H4 (cell line): ENCODE results near the gene SLC26A1. TPM values are rescaled to one million over a fixed set of nuclear protein-coding genes. Genes with fewer than 3 reads are reported as not detected.

Experiments used
- DNase-seq: peaks from one replicate; pipeline ENCODE4 v3.0.0-alpha.2; 2015; ENCODE audit warnings: low spot score
- total RNA-seq: library from RNA; depleted of rRNA; stranded (reverse); fragments of >200 nt; shearing (Covaris generic); gene quantifications from 2 replicates; pipeline ENCODE4 v1.2.3, GENCODE V29; 2014

Gene SLC26A1
- total RNA-seq, 1 experiment from 2014 or later, result not detected

GRCh38 chr4:966266-967112, 26.7 kb downstream of the SLC26A1 start:
- DNase-seq, result no peak

DNA sequence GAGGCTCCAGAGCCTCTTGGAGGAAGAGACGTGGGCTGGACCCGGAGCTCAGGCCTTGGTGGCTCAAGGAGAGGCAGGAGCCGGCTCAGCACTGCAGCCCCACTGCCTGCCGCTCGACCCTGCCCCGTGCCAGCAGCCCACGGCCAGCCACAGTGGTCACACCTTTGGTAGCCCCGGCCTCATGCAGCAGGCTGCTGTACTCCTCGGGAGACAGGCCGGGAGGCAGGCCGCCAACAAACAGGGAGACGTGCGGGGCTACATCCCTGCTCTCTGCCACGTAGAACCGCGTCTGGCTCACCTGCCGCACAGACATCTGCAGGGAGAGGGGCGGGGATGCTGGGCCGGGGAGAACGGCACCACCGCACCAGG, 27.5 kb downstream of the SLC26A1 start:
- no peak for DNase-seq

GRCh38 chr4:965048-965765, 28.0 kb downstream of the SLC26A1 start:
- no peak for DNase-seq

- DNase-seq, result no peak
Observed at GRCh38 chr4:964346-965025, 28.7 kb downstream of the SLC26A1 start.

DNA sequence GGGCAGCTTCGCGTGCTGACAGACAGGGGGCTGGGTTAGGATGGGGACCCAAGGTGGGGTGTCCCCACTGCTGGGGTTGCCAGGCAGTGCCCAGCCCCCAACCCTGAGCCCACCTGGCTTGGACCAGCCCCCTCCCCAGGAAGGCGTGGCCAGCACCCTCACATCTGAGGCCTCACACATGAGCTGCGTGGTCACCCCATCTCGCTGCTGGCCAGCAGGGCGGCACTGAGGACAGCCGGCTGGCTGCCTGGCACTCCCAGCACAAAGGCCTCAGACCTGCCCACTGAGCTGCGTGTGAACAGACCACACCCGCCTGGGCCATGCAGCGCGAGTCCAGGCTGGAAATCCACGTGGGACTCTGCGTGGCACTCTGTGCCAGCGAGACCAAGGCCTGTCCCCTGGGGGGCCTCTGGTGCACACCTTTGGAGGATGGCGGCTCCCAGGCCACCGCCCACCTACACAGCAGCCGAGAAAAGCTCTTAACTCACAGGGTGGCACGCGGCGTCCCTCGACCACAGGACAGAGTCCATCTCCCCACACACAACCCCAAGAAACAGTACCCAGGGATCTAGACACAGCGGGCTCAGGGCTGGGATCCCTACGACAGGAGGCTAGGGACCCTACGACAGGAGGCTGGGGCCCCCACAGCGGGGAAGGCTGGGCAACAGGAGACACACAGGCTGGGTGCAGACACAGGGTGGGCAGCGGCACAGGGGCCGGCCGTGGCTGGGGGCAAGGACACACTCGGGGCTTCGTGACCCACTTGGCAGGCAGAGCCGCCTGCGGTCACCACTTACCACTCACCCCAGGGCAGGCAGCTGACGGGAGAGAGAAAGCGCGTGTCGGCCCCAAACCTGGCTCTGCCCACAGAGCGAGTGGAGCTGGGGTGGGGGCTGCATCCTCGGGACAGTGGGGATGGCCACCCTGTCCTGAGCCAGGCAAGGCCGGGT, 29.7 kb downstream of the SLC26A1 start:
- DNase-seq, result no peak

GRCh38 chr4:962231-963208, 30.7 kb downstream of the SLC26A1 start:
- DNase-seq, result no peak

- no peak for DNase-seq
Observed at GRCh38 chr4:961351-962230, 31.6 kb downstream of the SLC26A1 start.

DNA sequence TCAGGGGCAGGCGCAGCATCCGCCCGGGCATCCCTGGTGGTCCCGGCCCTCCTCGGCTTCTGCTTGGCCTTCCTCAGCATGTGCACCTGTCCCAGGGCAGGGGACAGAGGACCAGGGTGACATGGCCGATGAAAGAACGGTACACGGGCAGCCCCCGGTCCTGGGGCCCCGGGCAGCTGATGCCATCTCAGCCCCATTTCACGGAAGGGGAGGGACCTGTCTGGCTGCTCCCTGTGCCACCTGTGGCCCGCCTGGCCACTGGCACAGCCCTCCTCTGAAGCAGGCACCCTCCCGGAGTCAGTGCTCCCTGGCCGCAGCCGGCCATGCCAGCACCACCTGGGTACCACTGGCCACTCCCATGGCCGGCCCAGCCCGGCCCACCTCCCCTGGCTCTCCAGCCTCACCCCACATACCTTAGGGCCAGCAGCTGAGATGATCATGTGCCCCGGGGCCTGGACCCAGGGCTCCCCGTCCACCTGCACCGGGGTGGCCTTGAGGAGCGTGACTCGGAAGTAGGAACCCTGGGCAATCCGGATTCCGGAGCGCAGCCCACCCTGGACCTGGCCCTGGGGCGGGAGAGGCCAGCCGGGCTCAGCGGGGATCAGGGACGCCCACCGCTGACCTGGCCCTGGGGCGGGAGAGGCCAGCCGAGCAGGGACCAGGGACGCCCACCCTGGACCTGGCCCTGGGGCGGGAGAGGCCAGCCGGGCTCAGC, 32.4 kb downstream of the SLC26A1 start:
- DNase-seq, result no peak

DNA sequence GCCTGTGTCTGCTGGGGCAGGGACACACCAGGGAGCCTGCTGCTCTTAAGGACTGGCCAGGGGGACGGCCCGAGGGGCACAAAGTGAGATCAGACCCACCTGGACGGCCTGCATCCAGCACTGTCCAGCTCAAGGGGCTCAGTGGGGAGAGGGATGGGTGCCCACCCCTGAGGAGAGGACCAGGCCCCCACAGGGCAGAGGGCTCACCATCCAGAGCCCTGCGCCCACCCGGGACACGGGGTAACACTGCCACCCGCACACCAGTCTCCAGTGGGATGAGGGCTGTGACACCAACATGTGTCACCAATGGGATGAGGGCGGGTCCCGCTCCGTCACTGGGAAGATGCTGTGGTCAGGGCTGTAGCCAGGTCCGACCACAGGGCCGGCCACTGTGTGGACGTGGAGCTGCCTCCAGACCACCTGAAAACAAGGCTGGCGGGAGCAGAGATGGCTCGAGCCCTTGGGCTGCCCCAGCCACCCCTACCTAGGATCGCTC, 33.0 kb downstream of the SLC26A1 start:
- DNase-seq, result no peak

DNA sequence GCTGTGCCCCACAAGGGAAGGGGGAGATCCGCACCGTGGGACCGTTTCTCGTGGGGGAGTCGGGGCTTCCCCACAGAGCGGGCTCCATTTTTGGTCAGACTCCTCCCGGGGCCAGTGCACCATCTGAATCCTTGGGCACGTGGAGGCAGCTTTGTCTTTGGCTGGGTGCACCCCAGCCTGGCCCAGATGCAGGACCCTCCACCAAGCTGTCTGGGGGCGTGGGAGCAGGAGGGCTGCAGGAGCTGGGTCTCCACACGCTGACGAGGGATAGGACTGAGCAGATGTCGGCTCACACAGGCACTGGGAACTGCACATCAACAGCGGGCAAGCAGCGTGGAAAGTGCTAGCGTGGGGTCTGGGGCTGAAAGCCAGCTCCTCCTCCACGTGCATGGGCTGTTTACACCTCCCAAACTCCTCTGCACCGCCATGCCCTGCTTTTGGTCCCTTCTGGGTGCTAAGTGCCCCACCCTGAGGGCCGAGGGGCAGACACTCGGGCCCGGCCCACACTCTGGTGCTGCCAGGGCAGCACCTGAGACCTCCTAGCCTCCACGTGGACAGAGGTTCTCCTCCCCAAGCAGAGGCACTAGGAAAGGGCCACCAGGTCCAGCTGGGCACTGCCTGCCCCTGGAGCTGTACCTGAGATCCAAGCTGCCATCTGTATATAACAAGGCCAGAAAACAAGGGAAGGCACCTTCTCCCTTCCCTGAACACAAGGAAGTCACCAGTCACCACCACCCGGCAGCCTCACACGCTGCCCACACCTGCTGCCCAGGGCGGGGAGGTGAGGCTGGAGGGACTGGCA, 33.7 kb downstream of the SLC26A1 start:
- DNase-seq, result no peak

DNA sequence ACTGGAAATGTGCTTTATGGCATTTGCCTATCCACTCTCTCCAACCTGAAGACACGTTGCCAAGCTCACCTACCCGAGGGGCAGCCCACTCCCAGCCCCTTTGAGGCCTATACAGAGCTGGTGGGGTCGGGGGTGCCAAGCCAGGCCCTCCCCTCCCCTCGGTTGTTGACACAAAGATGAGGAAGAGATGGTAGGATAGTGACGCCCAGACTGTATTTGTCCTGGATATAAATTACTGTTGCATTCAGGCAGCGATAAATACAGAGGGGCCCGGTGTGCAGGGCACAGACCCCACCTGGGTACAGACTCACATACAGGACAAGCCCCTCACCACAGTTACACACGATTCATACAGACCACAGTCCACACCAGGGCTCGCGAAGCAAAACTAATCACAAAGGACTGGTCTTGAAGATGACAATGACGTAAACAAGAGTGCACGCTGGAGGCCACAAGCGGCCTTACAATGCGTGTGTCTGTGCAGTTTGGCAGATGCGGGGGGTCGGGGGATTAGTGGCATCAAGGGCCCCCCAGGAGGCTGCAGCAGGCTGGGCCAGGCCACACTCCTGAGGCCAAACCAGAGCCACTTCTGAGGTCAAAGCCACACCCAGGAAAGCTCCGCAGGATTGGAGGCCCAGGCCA, 34.4 kb downstream of the SLC26A1 start:
- no peak for DNase-seq

GRCh38 chr4:958314-958665, 34.9 kb downstream of the SLC26A1 start:
- no peak for DNase-seq

DNA sequence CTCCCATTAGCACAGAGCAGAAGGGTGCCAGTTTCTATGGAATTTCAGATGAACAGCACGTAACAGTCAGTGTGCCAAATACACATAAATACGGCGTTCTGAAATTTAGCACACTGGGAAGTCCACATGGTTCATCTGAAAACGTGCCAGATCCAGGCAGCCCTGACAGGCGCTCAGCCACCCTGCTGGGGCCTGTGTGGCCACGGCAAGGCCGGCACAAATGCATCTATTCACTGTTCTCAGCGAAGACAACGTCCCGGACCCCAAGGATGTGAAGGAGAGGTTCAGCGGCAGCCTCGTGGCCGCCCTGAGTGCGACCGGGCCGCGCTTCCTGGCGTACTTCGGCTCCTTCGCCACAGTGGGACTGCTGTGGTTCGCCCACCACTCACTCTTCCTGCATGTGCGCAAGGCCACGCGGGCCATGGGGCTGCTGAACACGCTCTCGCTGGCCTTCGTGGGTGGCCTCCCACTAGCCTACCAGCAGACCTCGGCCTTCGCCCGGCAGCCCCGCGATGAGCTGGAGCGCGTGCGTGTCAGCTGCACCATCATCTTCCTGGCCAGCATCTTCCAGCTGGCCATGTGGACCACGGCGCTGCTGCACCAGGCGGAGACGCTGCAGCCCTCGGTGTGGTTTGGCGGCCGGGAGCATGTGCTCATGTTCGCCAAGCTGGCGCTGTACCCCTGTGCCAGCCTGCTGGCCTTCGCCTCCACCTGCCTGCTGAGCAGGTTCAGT, 35.5 kb downstream of the SLC26A1 start:
- DNase-seq, result no peak

DNA sequence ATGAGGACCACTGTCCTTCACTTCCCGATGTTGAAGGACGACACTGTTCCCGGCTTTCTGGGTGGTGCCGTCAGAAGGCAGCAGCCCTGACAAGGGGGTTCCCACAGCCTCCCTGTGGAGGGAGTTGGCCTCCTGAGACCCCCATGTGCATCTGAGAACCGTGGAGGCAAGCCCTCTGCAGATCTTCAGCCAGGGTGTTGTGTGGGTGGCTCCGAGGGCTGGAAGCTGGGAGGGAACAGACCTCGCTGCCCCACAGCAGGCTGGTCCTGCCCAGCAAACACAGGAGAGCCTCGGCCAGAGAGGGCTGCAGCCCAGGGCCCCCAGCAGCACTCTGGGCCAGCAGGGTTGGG, 36.0 kb downstream of the SLC26A1 start:
- DNase-seq, result no peak

GRCh38 chr4:956531-957230, 36.5 kb downstream of the SLC26A1 start:
- DNase-seq, result no peak

DNA sequence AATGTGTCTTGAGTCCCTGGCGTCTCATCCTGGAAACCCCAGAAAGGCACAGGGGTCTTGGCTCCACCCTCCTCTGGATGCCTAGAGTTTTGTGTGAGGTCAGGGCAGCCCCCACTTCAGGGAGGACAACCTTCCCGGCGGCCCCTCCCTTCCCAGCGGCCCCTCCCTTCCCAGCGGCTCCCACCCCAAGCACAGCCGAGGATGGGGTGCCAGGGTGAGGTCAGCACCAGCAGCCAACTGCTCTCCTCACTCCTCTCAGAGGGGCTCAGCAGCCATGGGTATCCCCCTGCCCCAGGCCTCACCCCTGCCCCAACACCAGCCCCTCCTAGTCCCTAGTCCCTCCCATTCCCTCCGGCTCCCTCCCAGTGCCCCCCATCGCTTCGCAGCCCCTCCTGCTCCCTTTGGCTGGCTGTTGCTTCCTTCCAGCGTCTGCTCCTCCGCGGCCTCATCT, 37.2 kb downstream of the SLC26A1 start:
- DNase-seq, result no peak
